Right lobe of liver (tissue), 6 donors: ENCODE data around the gene PPM1J. TPM values are rescaled to one million over a fixed set of nuclear protein-coding genes. Genes with fewer than 3 reads are reported as not detected.
A peak's percentile ranks its signal among the peaks of the same experiment; 100 is the strongest.

Experiments
- ATAC-seq, 4 donors: fragments of 200-7000 bp; cut with Tn5 transposase; one replicate each; pipeline ENCODE4 v1.9.1; 2020; ENCODE audit warnings: mild to moderate bottlenecking in 4 of 4, moderate library complexity in 4 of 4
- DNase-seq, 3 donors: peaks; one replicate each; pipeline ENCODE4 v3.0.0-alpha.2; 2020
- H3K27ac ChIP-seq, 3 donors: fragments of 200-600 bp; one replicate each; pipeline ENCODE4 v1.8.0; 2022
- H3K27me3 ChIP-seq, 2 donors: fragments of 200-600 bp; one replicate each; pipeline ENCODE4 v1.8.0; 2022
- H3K36me3 ChIP-seq, 4 donors: fragments of 200-600 bp; sonication (generic) in 1 of 4; one replicate each; pipeline versions ENCODE4 v1.5.1 to v1.8.0; 2017 to 2022; ENCODE audit warnings: control low read depth in 1 of 4
- H3K4me1 ChIP-seq, 4 donors: fragments of 200-600 bp; sonication (generic) in 1 of 4; one replicate each; pipeline versions ENCODE4 v1.5.1 to v1.8.0; 2017 to 2022; ENCODE audit warnings: control low read depth in 1 of 4
- H3K4me3 ChIP-seq, 3 donors: fragments of 200-600 bp; one replicate each; pipeline ENCODE4 v1.8.0; 2022
- H3K9me3 ChIP-seq, 4 donors: fragments of 200-600 bp; sonication (generic) in 1 of 4; one replicate each; pipeline versions ENCODE4 v1.5.1 to v1.8.0; 2017 to 2022; ENCODE audit warnings: control low read depth in 1 of 4
- CTCF ChIP-seq, 4 donors: fragments of 200-600 bp in 3 of 4; fragments of 450-650 bp in 1 of 4; IDR thresholded peaks; one replicate each; pipeline versions ENCODE4 v1.5.1 to v1.8.0; 2016 to 2022; ENCODE audit warnings: antibody characterized with exemption in 4 of 4, mild to moderate bottlenecking in 2 of 4
- POLR2A ChIP-seq: fragments of 450-650 bp; IDR thresholded peaks from one replicate; pipeline ENCODE4 v1.6.1; 2017; ENCODE audit warnings: antibody characterized with exemption, mild to moderate bottlenecking
- WGBS: methylation state at CpG from one replicate; pipeline ENCODE4 v1.1.6; 2018; ENCODE audit warnings: low coverage, low lambda C conversion rate; ENCODE audit not compliant: insufficient coverage; ENCODE audit errors: missing lambda C conversion rate; 5-methylcytosine and 5-hydroxymethylcytosine counted together
- intact Hi-C, 2 donors: fragments of 100-400 bp; cut with DNase I; formaldehyde crosslinking; loops; one replicate each; pipeline versions ENCODE4 v1.11.2 to v1.14.1; 2022
- total RNA-seq, 6 experiments: library from RNA; depleted of rRNA in 2 of 6; stranded (reverse); fragments of >200 nt in 2 of 6; fragmentation: NEBNext Ultra II Directional in 3 of 6; extraction: Animal tissue kit (Norgen Biotek cat#: 25700) in 3 of 6; gene quantifications; one replicate each; pipeline versions ENCODE4 v1.1.0 to v1.2.4, GENCODE V29; 2016 to 2023
- donor health status: DM: no; HTN: yes; CAD: no.
- donor health status: DM: no; HTN: no; CAD: no.
- donor health status: DM: no; HTN: no; CAD: no.
- donor health status: DM: no; HTN: yes; CAD: no.
- donor health status: DM: no; HTN: yes; CAD: no.

Gene PPM1J
- total RNA-seq, 6 experiments from 2014 or later, result 0.15 to 1.2 (median 0.40) TPM

- DNase-seq (no peak), ATAC-seq (no peak)
- Histone ChIP-seq H3K9me3 (no peaks in the 10 kb centered on the region), H3K27me3 (no peaks in the 10 kb centered on the region), H3K27ac (no peak overlapping the region), H3K4me1 (peaks cover 0 to 26% (median 8%) of the 10 kb centered on the region in 4 donors), H3K4me3 (no peak overlapping the region), H3K36me3 (no peaks in the 10 kb centered on the region)
- 91% methylated on average over 3 of the region's 3 CpGs for whole genome bisulfite sequencing
- TF ChIP-seq CTCF (IDR thresholded peaks at IDR 0.05) (no peak), POLR2A (no peak)
- intact Hi-C loops, result loop anchor here in 1 of 2 donors (10.0 kb wide), 2 partner anchors 84 to 204 kb away; partner anchors contain the start of gene WNT2B
Measured at GRCh38 chr1:112708489-112708888, 6.6 kb downstream of the PPM1J start.

GRCh38 chr1:112708002-112708448, 7.1 kb downstream of the PPM1J start:
- TF ChIP-seq CTCF (IDR thresholded peaks at IDR 0.05) (no peak), POLR2A (no peak)
- H3K36me3 ChIP-seq, result no peaks in the 10 kb centered on the region
- no peaks in the 10 kb centered on the region for H3K27me3 ChIP-seq
- no peak overlapping the region for H3K4me3 ChIP-seq
- no peak for ATAC-seq
- intact Hi-C loops, result loop anchor here in 1 of 2 donors (10.0 kb wide), 2 partner anchors 83 to 203 kb away; partner anchors contain the start of gene WNT2B
- 65% methylated on average over 6 of the region's 6 CpGs for WGBS
- H3K9me3 ChIP-seq, result no peaks in the 10 kb centered on the region
- no peak overlapping the region for H3K27ac ChIP-seq
- H3K4me1 ChIP-seq, result peaks cover 0 to 27% (median 8%) of the 10 kb centered on the region in 4 donors
- DNase-seq, result no peak

GRCh38 chr1:112707221-112708001, 7.7 kb downstream of the PPM1J start:
- Histone ChIP-seq H3K36me3 (peaks cover 0 to 5% (median 0%) of the 10 kb centered on the region in 4 donors), H3K27me3 (no peaks in the 10 kb centered on the region), H3K27ac (peak overlapping the region; percentile 44 to 97 (median 89)), H3K4me1 (peaks cover 0 to 27% (median 8%) of the 10 kb centered on the region in 4 donors), H3K9me3 (no peaks in the 10 kb centered on the region), H3K4me3 (peak overlapping the region; percentile 85 to 99 (median 99))
- ATAC-seq (peak; percentile 72 to 88 (median 84)), DNase-seq (peak; percentile 89 to 92 (median 90))
- WGBS, result 0% methylated on average over 2 of the region's 42 CpGs
- TF ChIP-seq POLR2A, result peak; percentile 16
- peak; percentile 90 to 96 (median 93) for TF ChIP-seq CTCF (IDR thresholded peaks at IDR 0.05)
- intact Hi-C loops, result loop anchor here in 1 of 2 donors (10.0 kb wide), 2 partner anchors 83 to 203 kb away; partner anchors contain the start of gene WNT2B

GRCh38 chr1:112706505-112707220, 8.5 kb downstream of the PPM1J start, which contains the start of gene RHOC:
TSS of gene RHOC (minus strand) at chr1:112707127. CDS start at chr1:112703799, 3,328 bp downstream.
- H3K4me3 ChIP-seq, result peak within 1 kb of the TSS; percentile 85 to 99 (median 99)
- peaks cover 0 to 10% (median 0%) of the 10 kb centered on the region in 4 donors for H3K36me3 ChIP-seq
- intact Hi-C loops, result loop anchor here in 1 of 2 donors (10.0 kb wide), 2 partner anchors 82 to 202 kb away; partner anchors contain the start of gene WNT2B
- DNase-seq, result peak; percentile 79 to 84 (median 80)
- peaks cover 0 to 28% (median 11%) of the 10 kb centered on the region in 4 donors for H3K4me1 ChIP-seq
- WGBS, result 2% methylated on average over 15 of the region's 61 CpGs
- peak within 1 kb of the TSS; percentile 83 to 97 (median 89) for H3K27ac ChIP-seq
- ATAC-seq, result peak; percentile 70 to 89 (median 86)
- TF ChIP-seq CTCF (IDR thresholded peaks at IDR 0.05) (no peak), POLR2A (peak; percentile 90)
- H3K27me3 ChIP-seq, result no peaks in the 10 kb centered on the region
- no peaks in the 10 kb centered on the region for H3K9me3 ChIP-seq
